GM12878 (cell line): ENCODE data around the gene FALEC. TPM values are rescaled to one million over a fixed set of nuclear protein-coding genes. Genes with fewer than 3 reads are reported as not detected.
A peak's percentile ranks its signal among the peaks of the same experiment; 100 is the strongest.

Source experiments
- ATAC-seq: fragments of 200-7000 bp; cut with Tn5 transposase; 3 replicates; pipeline ENCODE4 v1.9.1; 2020; ENCODE audit warnings: mild to moderate bottlenecking, moderate library complexity
- BruUV-seq: library from RNA; stranded (reverse); fragments of 400-500 nt; replicated peaks from 2 replicates; lab custom pipeline; 2021; lab: Mats Ljungman, UMichigan
- CTCF ChIA-PET: fragments of 300-600 bp; sonication (Branson Sonifier 250); formaldehyde crosslinking; extraction: SDS; loops from one replicate; lab custom pipeline; 2021; ENCODE audit warnings: inconsistent platforms; lab: Yijun Ruan, JAX
- POLR2A ChIA-PET: fragments of 350-600 bp; formaldehyde crosslinking; extraction: SDS; loops from one replicate; lab custom pipeline; 2021; ENCODE audit warnings: inconsistent platforms; lab: Charles Lee
- RAD21 ChIA-PET: fragments of 300-600 bp; sonication (Branson Sonifier 250); formaldehyde crosslinking; loops from one replicate; lab custom pipeline; 2023; ENCODE audit warnings: antibody characterized with exemption; ENCODE audit not compliant: unreplicated experiment; lab: Charles Lee
- SMC1A ChIA-PET: fragments of 300-600 bp; sonication (Branson Sonifier 250); formaldehyde crosslinking; loops from one replicate; lab custom pipeline; 2023; ENCODE audit not compliant: unreplicated experiment, uncharacterized antibody; lab: Charles Lee
- DNase-seq: peaks from one replicate; pipeline ENCODE4 v3.0.0-alpha.2; 2011; ENCODE audit warnings: low read depth, low spot score
- FAIRE-seq: peaks from 3 replicates; lab custom pipeline; 2011; peaks lifted over from hg19 to GRCh38; lab: Jason Lieb, UNC
- H2AFZ ChIP-seq: 2 replicates; pipeline ENCODE4 v1.6.0; 2011; ENCODE audit warnings: low read depth, low read length, control low read depth; ENCODE audit not compliant: control insufficient read depth
- H3K27ac ChIP-seq: 2 replicates; pipeline ENCODE4 v1.5.1; 2011; ENCODE audit warnings: control low read depth; ENCODE audit not compliant: control insufficient read depth, insufficient read depth
- H3K27me3 ChIP-seq, 2 experiments: replicated peaks in 1 of 2; 2 replicates each; pipeline versions ENCODE4 v1.6.0 to v1.6.1; 2011; ENCODE audit warnings: low read length in 1 of 2; ENCODE audit not compliant: control insufficient read depth in 2 of 2, insufficient read depth in 2 of 2
- H3K36me3 ChIP-seq, 2 experiments: 2 replicates each; pipeline ENCODE4 v1.5.1; 2011; ENCODE audit warnings: low read length in 1 of 2; ENCODE audit not compliant: control insufficient read depth in 2 of 2, insufficient read depth in 2 of 2
- H3K4me1 ChIP-seq: 2 replicates; pipeline ENCODE4 v1.6.1; 2011; ENCODE audit warnings: mild to moderate bottlenecking, low read length, moderate library complexity, mixed read lengths; ENCODE audit not compliant: control insufficient read depth, insufficient read depth
- H3K4me2 ChIP-seq: 2 replicates; pipeline ENCODE4 v1.6.0; 2011; ENCODE audit warnings: control low read depth; ENCODE audit not compliant: control insufficient read depth, insufficient read depth
- H3K4me3 ChIP-seq: fragments of 200-600 bp; sonication (generic); 2 replicates; pipeline ENCODE4 v1.5.1; 2016
- H3K79me2 ChIP-seq: 2 replicates; pipeline ENCODE4 v1.6.0; 2011; ENCODE audit warnings: low read length; ENCODE audit not compliant: control insufficient read depth, insufficient read depth
- H3K9ac ChIP-seq: 2 replicates; pipeline ENCODE4 v1.8.0; 2011; ENCODE audit warnings: low read length, control low read depth, mixed read lengths; ENCODE audit not compliant: control insufficient read depth, insufficient read depth
- H3K9me3 ChIP-seq: replicated peaks from 3 replicates; pipeline ENCODE4 v1.5.1; 2011; ENCODE audit warnings: mild to moderate bottlenecking, low read length; ENCODE audit not compliant: control insufficient read depth, insufficient read depth
- H4K20me1 ChIP-seq: 2 replicates; pipeline ENCODE4 v1.6.0; 2011; ENCODE audit not compliant: control insufficient read depth, insufficient read depth
- ATF3 ChIP-seq: IDR thresholded peaks from 2 replicates; pipeline ENCODE4 v1.6.1; 2011; ENCODE audit warnings: low read depth, mild to moderate bottlenecking, low read length, moderate library complexity, borderline replicate concordance; ENCODE audit errors: extremely low read depth
- ATF7 ChIP-seq: fragments of 450-650 bp; IDR thresholded peaks from 2 replicates; pipeline ENCODE4 v1.6.1; 2016; ENCODE audit warnings: low read depth, mild to moderate bottlenecking
- BACH1 ChIP-seq: fragments of 450-650 bp; IDR thresholded peaks from 2 replicates; pipeline ENCODE4 v1.6.1; 2017; ENCODE audit warnings: mild to moderate bottlenecking, borderline replicate concordance
- CREB1 ChIP-seq: IDR thresholded peaks from 2 replicates; pipeline ENCODE4 v1.6.1; 2012; ENCODE audit warnings: low read depth, mild to moderate bottlenecking, inconsistent platforms
- IKZF1 ChIP-seq: fragments of 450-650 bp; conservative IDR thresholded peaks from 2 replicates; pipeline ENCODE4 v1.6.1; 2017; ENCODE audit warnings: antibody characterized with exemption, mild to moderate bottlenecking
- IRF4 ChIP-seq: IDR thresholded peaks from 2 replicates; pipeline ENCODE4 v1.6.1; 2011; ENCODE audit warnings: low read depth, low read length
- MEF2A ChIP-seq: IDR thresholded peaks from 2 replicates; pipeline ENCODE4 v1.6.1; 2011; ENCODE audit warnings: low read depth, mild to moderate bottlenecking, low read length, moderate library complexity; ENCODE audit not compliant: insufficient read depth
- MXI1 ChIP-seq: fragments of 150-350 bp; IDR thresholded peaks from 2 replicates; pipeline ENCODE4 v1.6.1; 2011; ENCODE audit warnings: low read depth, mild to moderate bottlenecking, inconsistent platforms, low read length, improper control_type of control experiment
- NFXL1 ChIP-seq: fragments of 450-650 bp; IDR thresholded peaks from 2 replicates; pipeline ENCODE4 v1.6.1; 2017; ENCODE audit warnings: antibody characterized with exemption, mild to moderate bottlenecking, borderline replicate concordance
- NFYB ChIP-seq: IDR thresholded peaks from 2 replicates; pipeline ENCODE4 v1.6.1; 2011; ENCODE audit warnings: low read depth, mild to moderate bottlenecking, low read length, improper control_type of control experiment, moderate library complexity; ENCODE audit not compliant: insufficient read depth
- POLR2AphosphoS5 ChIP-seq: IDR thresholded peaks from 2 replicates; pipeline ENCODE4 v1.6.1; 2011; ENCODE audit warnings: mild to moderate bottlenecking, low read length, inconsistent platforms
- RCOR1 ChIP-seq: conservative IDR thresholded peaks from 2 replicates; pipeline ENCODE4 v1.6.1; 2012; ENCODE audit warnings: low read depth, low read length, improper control_type of control experiment
- RFX5 ChIP-seq: IDR thresholded peaks from 2 replicates; pipeline ENCODE4 v1.6.1; 2011; ENCODE audit warnings: low read depth, low read length, improper control_type of control experiment
- SMAD5 ChIP-seq: IDR thresholded peaks from 2 replicates; pipeline ENCODE4 v1.6.1; 2016; ENCODE audit warnings: antibody characterized with exemption, low read depth
- SREBF1 ChIP-seq: IDR thresholded peaks from 2 replicates; pipeline ENCODE4 v1.6.1; 2012; ENCODE audit warnings: mild to moderate bottlenecking, low read length
- SRF ChIP-seq, 2 experiments: IDR thresholded peaks; 2 replicates each; pipeline ENCODE4 v1.6.1; 2011; ENCODE audit warnings: low read depth in 2 of 2, low read length in 2 of 2, mild to moderate bottlenecking in 1 of 2, moderate library complexity in 1 of 2
- ZBTB11 ChIP-seq: fragments of 450-650 bp; formaldehyde crosslinking; IDR thresholded peaks from 2 replicates; pipeline ENCODE4 v1.5.0; 2022; ENCODE audit warnings: mild to moderate bottlenecking, missing genetic modification characterization
- ZSCAN29 ChIP-seq: fragments of 450-650 bp; IDR thresholded peaks from 2 replicates; pipeline ENCODE4 v1.6.1; 2017; ENCODE audit warnings: mild to moderate bottlenecking, moderate library complexity
- WGBS: methylation state at CpG from one replicate; pipeline ENCODE4 v1.1.6; 2016; ENCODE audit warnings: low lambda C conversion rate; ENCODE audit not compliant: insufficient replicate concordance, insufficient coverage; ENCODE audit errors: missing lambda C conversion rate; 5-methylcytosine and 5-hydroxymethylcytosine counted together
- in situ Hi-C: fragments of 300-500 bp; cut with MboI; formaldehyde crosslinking; loops from 9 replicates; pipeline ENCODE4 v1.14.3; 2018; ENCODE audit warnings: mixed read lengths
- intact Hi-C: fragments of 100-400 bp; cut with micrococcal nuclease; formaldehyde crosslinking; loops from one replicate; pipeline ENCODE4 v1.14.2; 2022; ENCODE audit not compliant: unreplicated experiment
- polyA plus RNA-seq, 11 experiments: library from polyadenylated mRNA; depleted of rRNA in 4 of 11; unstranded in 6 of 11; stranded (reverse) in 5 of 11; fragments of >200 nt; fragmentation: Nextera tagmentation in 4 of 11; fragmentation: Illumina TruSeq in 1 of 11; extraction: Ambion mirVana in 4 of 11; extraction: Trizol in 1 of 11; gene quantifications; 1 replicate in 1 of 11; 2 replicates in 10 of 11; pipeline versions ENCODE4 v1.2.1 to v1.2.3, GENCODE V29; 2011 to 2016; ENCODE audit warnings: inconsistent platforms in 2 of 11, missing spikeins in 2 of 11, low read depth in 1 of 11
- total RNA-seq, 4 experiments: library from RNA; depleted of rRNA in 3 of 4; stranded (reverse); fragments of >200 nt in 3 of 4; fragmentation: Illumina TruSeq in 1 of 4; extraction: Trizol in 1 of 4; gene quantifications; 2 replicates each; pipeline versions ENCODE4 v1.2.1 to v1.2.3, GENCODE V29; 2013 to 2021

Gene FALEC
- total and polyA plus RNA-seq, 10 of the 15 experiments (the other 5 are each of a cell fraction or from before 2014, with no cell fraction given): 0.21 to 0.71 (median 0.32) TPM; not detected in 3

- 0 out of 2 replicates have a peak, but pooled peaks have one; percentile 24 for TF ChIP-seq BACH1
- TF ChIP-seq SMAD5: 0 out of 2 replicates have a peak, but pooled peaks have one; percentile 1
- no peak for TF ChIP-seq ZSCAN29
- peak; percentile 75; the same call in 1 of the 2 replicates for TF ChIP-seq NFYB
- TF ChIP-seq RFX5: peak; percentile 97
- TF ChIP-seq ATF3: no peak
- TF ChIP-seq POLR2AphosphoS5: peak; percentile 57; the same call in 1 of the 2 replicates
- TF ChIP-seq, all 136 proteins: peak for 14
These were observed 46.5 kb downstream of the FALEC start (continued) for GRCh38 chr1:150561974-150562445.

- H3K27me3 ChIP-seq: no peaks in the 10 kb centered on the region
- BruUV-seq: no TSS peak
- ATAC-seq: peak; percentile 47
- DNase-seq: peak; percentile 97
- H3K4me2 ChIP-seq: peak overlapping the region; percentile 97
- ChIA-PET RAD21 (interaction anchor here (0.5 to 12.1 kb wide), 19 partner anchors 14 to 495 kb away, joined by 3 to 387 read pairs (median 5); partner anchors contain the start of genes CTSS, ENSA, FALEC and GOLPH3L), CTCF (interaction anchor here (1.2 to 13.7 kb wide), 10 partner anchors 13 to 434 kb away, joined by 4 to 390 read pairs (median 10); partner anchors contain the start of genes CTSS, ENSA, GOLPH3L and MCL1), SMC1A (interaction anchor here (0.6 to 12.5 kb wide), 13 partner anchors 14 to 360 kb away, joined by 3 to 388 read pairs (median 3); partner anchors contain the start of genes ENSA and MCL1), POLR2A (interaction anchor here (0.5 to 11.4 kb wide), 11 partner anchors 8 to 624 kb away, joined by 3 to 324 read pairs (median 8); partner anchors contain the start of genes ENSA, GOLPH3L and MCL1)
- no peaks in the 10 kb centered on the region for H3K9me3 ChIP-seq
- no peaks in the 10 kb centered on the region for H4K20me1 ChIP-seq
- peak; percentile 91 for FAIRE-seq
- peak overlapping the region; percentile 98 for H3K9ac ChIP-seq
- 1% methylated on average over 4 of the region's 4 CpGs for WGBS
- H3K79me2 ChIP-seq: peaks cover 45% of the 10 kb centered on the region
- H3K27ac ChIP-seq: peak overlapping the region; percentile 98
- H3K4me1 ChIP-seq: peaks cover 43% of the 10 kb centered on the region
- in situ Hi-C loops (no loop called here), intact Hi-C loops (loop anchor here (1.0 to 5.0 kb wide), 8 partner anchors 13 to 415 kb away; partner anchors contain the start of genes ENSA, GOLPH3L, MCL1 and SETDB1)
- peak overlapping the region; percentile 80 for H3K4me3 ChIP-seq
- H2AFZ ChIP-seq: no peak overlapping the region
- no peaks in the 10 kb centered on the region for H3K36me3 ChIP-seq
- TF ChIP-seq NFXL1 (no peak), ATF7 (peak; percentile 89), CREB1 (no peak), MXI1 (peak; percentile 83), IKZF1 (peak; percentile 94), RCOR1 (peak; percentile 80; the same call in 1 of the 2 replicates), RFX5 (no peak), ZBTB11 (CRISPR knock-in tag) (no peak), SREBF1 (no peak), SRF (IDR thresholded peaks at IDR 0.05; ENCODE audit: low read depth in 2 of 2, low read length in 2 of 2) (peak in 1 of 2 experiments; percentile 32; a peak in 1 of 4 replicates), IRF4 (peak; percentile 84), MEF2A (peak; percentile 100)
These were observed 47.1 kb downstream of the FALEC start for GRCh38 chr1:150562446-150563339.
